ENCODE measurements around the gene CERS2.
"Not testable (repeated sequence)": the region's sequence is repeated elsewhere in the genome, so short reads cannot be mapped to it uniquely, and the experiment has no call there.

Gene CERS2

GRCh38 chr1:150968491-150968890 lies 6.1 kb downstream of the CERS2 start:
- no peak for DNase-seq

GRCh38 chr1:150967936-150968335 lies 6.7 kb downstream of the CERS2 start:
- DNase-seq: no peak

- no peak for DNase-seq
Observed at GRCh38 chr1:150966011-150966410, 8.6 kb downstream of the CERS2 start.

- no peak for DNase-seq
Observed at GRCh38 chr1:150965605-150966004, 9.0 kb downstream of the CERS2 start.

- no peak for DNase-seq
Observed at GRCh38 chr1:150964164-150964489, 10.5 kb downstream of the CERS2 start.

- no peak for DNase-seq
Observed at GRCh38 chr1:150963321-150964163, 11.1 kb downstream of the CERS2 start.

- DNase-seq: no peak
Observed at GRCh38 chr1:150961756-150962155, 12.9 kb downstream of the CERS2 start.

GRCh38 chr1:150960646-150961045 lies 14.0 kb downstream of the CERS2 start:
- DNase-seq: no peak

GRCh38 chr1:150957666-150958065 lies 17.0 kb downstream of the CERS2 start:
- no peak for DNase-seq

GRCh38 chr1:150955280-150955679 lies 19.4 kb downstream of the CERS2 start:
- DNase-seq: no peak

- no peak for DNase-seq
Observed at GRCh38 chr1:150954708-150955107, 19.9 kb downstream of the CERS2 start.

- DNase-seq: no peak
Observed at GRCh38 chr1:150944856-150945255, 29.8 kb downstream of the CERS2 start.

- no peak for DNase-seq
Observed at GRCh38 chr1:150931773-150932172, 42.9 kb downstream of the CERS2 start.

- DNase-seq: not testable (repeated sequence)
Observed at GRCh38 chr1:150928775-150929174, 45.9 kb downstream of the CERS2 start.

- DNase-seq: no peak
Observed at GRCh38 chr1:150928286-150928685, 46.3 kb downstream of the CERS2 start.

GRCh38 chr1:150927624-150928023 lies 47.0 kb downstream of the CERS2 start:
- no peak for DNase-seq

- DNase-seq: peak; percentile 95
Observed at GRCh38 chr1:150926097-150926741, 48.4 kb downstream of the CERS2 start, which contains the start of gene SETDB1. SETDB1 (plus strand) TSS chr1:150926363; CDS start chr1:150927715, 1,352 bp downstream.

- no peak for DNase-seq
Observed at GRCh38 chr1:150925080-150925479, 49.6 kb downstream of the CERS2 start.

GRCh38 chr1:150922519-150922975 lies 52.1 kb downstream of the CERS2 start:
- DNase-seq: peak; percentile 66

GRCh38 chr1:150917387-150917786 lies 57.2 kb downstream of the CERS2 start:
- DNase-seq: no peak
